SH-SY5Y (cell line): ENCODE measurements around the gene TSFM.

Experiments
- GATA2 ChIP-seq: IDR thresholded peaks from 2 replicates; pipeline ENCODE4 v1.6.1; 2011; ENCODE audit warnings: mild to moderate bottlenecking, low read depth, low read length
- GATA3 ChIP-seq: IDR thresholded peaks from 2 replicates; pipeline ENCODE4 v1.6.1; 2011; ENCODE audit warnings: low read depth, mild to moderate bottlenecking, low read length, moderate library complexity

DNA sequence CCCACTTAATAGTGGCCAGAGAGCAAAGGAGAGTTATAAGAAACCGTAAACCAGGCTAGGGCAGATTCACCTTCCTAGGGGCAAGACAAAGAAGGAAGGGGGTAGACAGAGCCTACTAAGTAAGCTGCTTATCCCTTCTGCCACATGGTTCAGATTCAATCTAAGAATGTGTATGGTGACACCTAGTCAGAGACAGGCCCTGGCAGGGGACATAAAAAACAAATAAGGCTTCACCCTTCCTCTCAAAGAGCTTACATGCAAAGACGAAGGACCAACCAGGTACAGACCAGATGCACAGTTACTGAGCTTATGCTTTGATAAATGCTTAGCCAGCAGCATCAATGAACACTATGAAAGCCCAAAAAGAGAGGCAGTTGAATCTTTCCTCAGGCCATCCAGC is 20.1 kb upstream of the TSFM start:
- no peak for TF ChIP-seq GATA2
- TF ChIP-seq GATA3 = no peak
